IPS-18c (cell line): ENCODE measurements around the gene RFPL3.
"Not testable (repeated sequence)": the region's sequence is repeated elsewhere in the genome, so short reads cannot be mapped to it uniquely, and the experiment has no call there.

Experiments used
- H3K4me3 ChIP-seq: 2 replicates; pipeline ENCODE4 v1.7.0; 2013; ENCODE audit warnings: low read depth, mild to moderate bottlenecking, low read length, moderate library complexity; ENCODE audit not compliant: insufficient read depth
- H3K9me3 ChIP-seq: one replicate; pipeline ENCODE4 v1.6.1; 2013; ENCODE audit warnings: mild to moderate bottlenecking, low read length, moderate library complexity; ENCODE audit not compliant: control insufficient read depth, insufficient read depth

The RFPL3 gene

GRCh38 chr22:32339190-32340012, 18.3 kb upstream of the RFPL3 start:
- Histone ChIP-seq H3K9me3 (no peaks in the 10 kb centered on the region), H3K4me3 (no peak overlapping the region)

GRCh38 chr22:32340411-32340810, 17.3 kb upstream of the RFPL3 start:
- Histone ChIP-seq H3K9me3 (no peaks in the 10 kb centered on the region), H3K4me3 (no peak overlapping the region)

GRCh38 chr22:32341122-32341740, 16.4 kb upstream of the RFPL3 start:
- Histone ChIP-seq H3K4me3 (no peak overlapping the region), H3K9me3 (no peaks in the 10 kb centered on the region)

- Histone ChIP-seq H3K4me3 (no peak overlapping the region), H3K9me3 (no peaks in the 10 kb centered on the region)
Measured at GRCh38 chr22:32342977-32343376, 14.7 kb upstream of the RFPL3 start.

GRCh38 chr22:32343941-32344340, 13.7 kb upstream of the RFPL3 start:
- Histone ChIP-seq H3K9me3 (no peaks in the 10 kb centered on the region), H3K4me3 (no peak overlapping the region)

GRCh38 chr22:32348031-32348611, 9.5 kb upstream of the RFPL3 start:
- no peaks in the 10 kb centered on the region for H3K9me3 ChIP-seq

GRCh38 chr22:32351875-32352274, 5.8 kb upstream of the RFPL3 start:
- not testable (repeated sequence) for H3K9me3 ChIP-seq, H3K4me3 ChIP-seq

More at GRCh38 chr22:32348031-32348611, 9.5 kb upstream of the RFPL3 start:
- no peak overlapping the region for H3K4me3 ChIP-seq

- Histone ChIP-seq H3K9me3 (no peaks in the 10 kb centered on the region), H3K4me3 (no peak overlapping the region)
Measured at GRCh38 chr22:32352681-32353080, 5.0 kb upstream of the RFPL3 start.

GRCh38 chr22:32353292-32353691, 4.4 kb upstream of the RFPL3 start:
- no peaks in the 10 kb centered on the region for H3K9me3 ChIP-seq
- no peak overlapping the region for H3K4me3 ChIP-seq

- Histone ChIP-seq H3K9me3 (no peaks in the 10 kb centered on the region), H3K4me3 (no peak overlapping the region)
Measured at GRCh38 chr22:32353840-32354239, 3.8 kb upstream of the RFPL3 start.

- no peak overlapping the region for H3K4me3 ChIP-seq
Measured at GRCh38 chr22:32354360-32355351, 3.0 kb upstream of the RFPL3 start.

GRCh38 chr22:32355760-32356159, 1.9 kb upstream of the RFPL3 start:
- no peak overlapping the region for H3K4me3 ChIP-seq
- no peaks in the 10 kb centered on the region for H3K9me3 ChIP-seq

More at GRCh38 chr22:32354360-32355351, 3.0 kb upstream of the RFPL3 start:
- H3K9me3 ChIP-seq = no peaks in the 10 kb centered on the region

- not testable (repeated sequence) for H3K9me3 ChIP-seq, H3K4me3 ChIP-seq
Measured at GRCh38 chr22:32360096-32360495, 2.4 kb downstream of the RFPL3 start.

GRCh38 chr22:32361257-32361656, 3.6 kb downstream of the RFPL3 start:
- H3K4me3 ChIP-seq = no peak overlapping the region
- H3K9me3 ChIP-seq = no peaks in the 10 kb centered on the region

- no peak overlapping the region for H3K4me3 ChIP-seq
- no peaks in the 10 kb centered on the region for H3K9me3 ChIP-seq
Measured at GRCh38 chr22:32364210-32364609, 6.5 kb downstream of the RFPL3 start.

GRCh38 chr22:32375678-32376450, 18.2 kb downstream of the RFPL3 start:
- Histone ChIP-seq H3K4me3 (no peak overlapping the region), H3K9me3 (no peaks in the 10 kb centered on the region)
